Progenitor cell of endocrine pancreas (in vitro differentiated cells): ENCODE data around the gene RNF207. TPM values are rescaled to one million over a fixed set of nuclear protein-coding genes. Genes with fewer than 3 reads are reported as not detected.

ENCODE experiments used
- DNase-seq: peaks from one replicate; pipeline ENCODE4 v3.0.0; 2021; ENCODE audit warnings: low spot score; ENCODE audit not compliant: unreplicated experiment
- H3K27ac Mint-ChIP-seq: 2 replicates; pipeline ENCODE4 v1.8.0; 2021; ENCODE audit warnings: mild to moderate bottlenecking, moderate library complexity, mixed read lengths
- H3K27me3 Mint-ChIP-seq: 2 replicates; pipeline ENCODE4 v1.8.0; 2021; ENCODE audit warnings: mixed read lengths
- H3K36me3 Mint-ChIP-seq: 2 replicates; pipeline ENCODE4 v1.8.0; 2022; ENCODE audit warnings: mixed read lengths; ENCODE audit not compliant: insufficient read depth
- H3K4me1 Mint-ChIP-seq: 2 replicates; pipeline ENCODE4 v1.8.0; 2021; ENCODE audit warnings: low read depth, mixed read lengths
- H3K4me3 Mint-ChIP-seq: 2 replicates; pipeline ENCODE4 v1.8.0; 2021; ENCODE audit warnings: low read depth, mild to moderate bottlenecking, moderate library complexity, mixed read lengths
- H3K9me3 Mint-ChIP-seq: 2 replicates; pipeline ENCODE4 v1.8.0; 2021; ENCODE audit warnings: low read depth, mixed read lengths
- CTCF ChIP-seq: fragments of 200-600 bp; sonication (generic); IDR thresholded peaks from one replicate; pipeline ENCODE4 v1.5.0; 2021; ENCODE audit warnings: antibody characterized with exemption, mild to moderate bottlenecking; ENCODE audit not compliant: unreplicated experiment
- total RNA-seq: library from RNA; stranded (reverse); gene quantifications from 2 replicates; pipeline ENCODE4 v1.2.1, GENCODE V29; 2021

RNF207 gene
- total RNA-seq, 1 donor from 2014 or later, result 50.5 TPM

- H3K27ac Mint-ChIP-seq, result no peak overlapping the region
- H3K4me3 Mint-ChIP-seq, result no peak overlapping the region
- H3K27me3 Mint-ChIP-seq, result no peaks in the 10 kb centered on the region
- peaks cover 4% of the 10 kb centered on the region for H3K36me3 Mint-ChIP-seq
- no peaks in the 10 kb centered on the region for H3K9me3 Mint-ChIP-seq
- peaks cover 5% of the 10 kb centered on the region for H3K4me1 Mint-ChIP-seq
- TF ChIP-seq CTCF, result no peak
- no peak for DNase-seq
Measured at GRCh38 chr1:6233376-6233775, 27.5 kb downstream of the RNF207 start.

GRCh38 chr1:6234502-6235295, 28.8 kb downstream of the RNF207 start:
- H3K9me3 Mint-ChIP-seq, result no peaks in the 10 kb centered on the region
- H3K4me3 Mint-ChIP-seq, result peak overlapping the region; percentile 89
- peaks cover 10% of the 10 kb centered on the region for H3K27me3 Mint-ChIP-seq
- peaks cover 7% of the 10 kb centered on the region for H3K4me1 Mint-ChIP-seq
- H3K27ac Mint-ChIP-seq, result peak overlapping the region; percentile 91
- DNase-seq, result no peak
- TF ChIP-seq CTCF, result no peak
- H3K36me3 Mint-ChIP-seq, result peaks cover 4% of the 10 kb centered on the region

GRCh38 chr1:6235296-6235677, 29.4 kb downstream of the RNF207 start:
- Mint-ChIP-seq H3K4me3 (peak overlapping the region; percentile 89), H3K27me3 (peaks cover 15% of the 10 kb centered on the region), H3K9me3 (no peaks in the 10 kb centered on the region), H3K27ac (peak overlapping the region; percentile 91), H3K4me1 (peaks cover 10% of the 10 kb centered on the region), H3K36me3 (peaks cover 4% of the 10 kb centered on the region)
- TF ChIP-seq CTCF, result no peak
- no peak for DNase-seq

- H3K36me3 Mint-ChIP-seq, result peaks cover 4% of the 10 kb centered on the region
- no peak for DNase-seq
- TF ChIP-seq CTCF, result no peak
- peak overlapping the region; percentile 59 for H3K4me3 Mint-ChIP-seq
- H3K9me3 Mint-ChIP-seq, result no peaks in the 10 kb centered on the region
- no peak overlapping the region for H3K27ac Mint-ChIP-seq
- H3K27me3 Mint-ChIP-seq, result peaks cover 29% of the 10 kb centered on the region
- peaks cover 18% of the 10 kb centered on the region for H3K4me1 Mint-ChIP-seq
Measured at GRCh38 chr1:6237093-6237492, 31.2 kb downstream of the RNF207 start.

GRCh38 chr1:6239213-6239752, 33.4 kb downstream of the RNF207 start:
- TF ChIP-seq CTCF, result no peak
- H3K4me1 Mint-ChIP-seq, result peaks cover 16% of the 10 kb centered on the region
- H3K36me3 Mint-ChIP-seq, result no peaks in the 10 kb centered on the region
- H3K27me3 Mint-ChIP-seq, result peaks cover 41% of the 10 kb centered on the region
- DNase-seq, result no peak
- no peak overlapping the region for H3K4me3 Mint-ChIP-seq
- H3K9me3 Mint-ChIP-seq, result no peaks in the 10 kb centered on the region
- peak overlapping the region; percentile 56 for H3K27ac Mint-ChIP-seq
